ENCODE data around the gene PLA2G3. TPM values are rescaled to one million over a fixed set of nuclear protein-coding genes. Genes with fewer than 3 reads are reported as not detected.

PLA2G3 gene
- total RNA-seq, 2 experiments from 2014 or later: not detected

GRCh38 chr22:31096657-31097279 is 43.5 kb downstream of the PLA2G3 start:
- H3K9me3 Mint-ChIP-seq (ENCODE audit: insufficient read depth): no peaks in the 10 kb centered on the region
- DNase-seq (no peak), ATAC-seq (no peak)
- CTCF ChIA-PET: interaction anchor here (1.1 kb wide), 1 partner anchor 8 kb away, joined by 4 read pairs; no protein-coding TSS in a partner anchor
- no peak overlapping the region for H3K27ac Mint-ChIP-seq
- H3K36me3 Mint-ChIP-seq (ENCODE audit: low read depth): peaks cover 18% of the 10 kb centered on the region
- H3K4me1 Mint-ChIP-seq (ENCODE audit: low read depth): no peaks in the 10 kb centered on the region
- POLR2A ChIA-PET: no interaction called here
- H3K27me3 Mint-ChIP-seq (ENCODE audit: low read depth): no peaks in the 10 kb centered on the region
- no peak overlapping the region for H3K4me3 Mint-ChIP-seq

DNA sequence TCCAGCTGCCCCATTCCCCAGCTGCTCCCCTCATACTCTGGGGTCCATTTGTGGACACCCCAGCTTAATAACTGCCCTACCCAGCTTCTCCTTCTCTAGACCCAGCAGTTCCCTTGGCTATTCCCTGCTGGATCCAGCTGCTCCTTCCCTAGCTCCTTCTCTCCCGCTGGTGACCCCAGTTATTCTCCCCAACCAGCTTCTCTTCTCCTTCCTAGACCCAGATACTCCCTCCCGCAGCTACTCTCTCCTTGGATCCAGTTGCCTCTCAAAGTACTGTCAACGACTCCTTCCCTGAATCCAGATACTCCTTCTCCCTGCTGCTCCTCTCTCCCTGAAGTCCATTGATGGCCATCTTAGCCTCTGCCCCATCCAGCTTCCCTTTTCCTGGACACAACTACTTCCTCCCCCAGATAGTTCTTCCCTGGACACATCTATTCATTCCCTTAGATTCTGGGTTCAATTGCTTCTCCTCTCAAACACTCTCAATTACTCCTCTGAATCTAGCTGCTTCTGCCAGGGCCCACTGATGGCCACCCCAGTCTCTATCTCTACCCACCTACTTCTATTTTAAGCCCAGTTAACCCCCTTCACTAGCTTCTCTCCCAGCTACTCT is 44.6 kb downstream of the PLA2G3 start:
- no peak overlapping the region for H3K27ac Mint-ChIP-seq

DNA sequence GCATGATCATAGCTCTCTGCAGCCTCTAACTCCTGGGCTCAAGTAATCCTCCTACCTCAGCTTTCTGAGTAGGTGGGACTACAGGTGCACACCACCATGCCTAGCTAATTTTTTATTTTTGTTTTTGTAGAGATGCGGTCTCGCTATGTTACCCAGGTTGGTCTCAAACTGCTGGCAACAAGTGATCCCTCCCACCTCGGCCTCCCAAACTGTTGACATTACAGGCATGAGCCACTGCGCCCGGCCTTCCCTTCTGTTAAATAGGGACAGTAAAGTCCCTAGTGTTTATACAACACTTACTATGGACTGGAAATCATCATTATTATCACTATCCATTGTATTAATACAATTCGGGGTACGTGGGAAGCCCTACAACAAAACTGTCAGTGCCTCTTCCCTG is 45.6 kb downstream of the PLA2G3 start:
- ATAC-seq (no peak), DNase-seq (no peak)
- Mint-ChIP-seq H3K4me3 (no peak overlapping the region), H3K27me3 (ENCODE audit: low read depth) (no peaks in the 10 kb centered on the region), H3K36me3 (ENCODE audit: low read depth) (peaks cover 17% of the 10 kb centered on the region), H3K27ac (no peak overlapping the region), H3K9me3 (ENCODE audit: insufficient read depth) (no peaks in the 10 kb centered on the region), H3K4me1 (ENCODE audit: low read depth) (no peaks in the 10 kb centered on the region)
- POLR2A ChIA-PET: no interaction called here
- CTCF ChIA-PET: interaction anchor here (0.8 to 1.8 kb wide), 4 partner anchors 10 to 174 kb away, joined by 3 to 10 read pairs (median 3); no protein-coding TSS in a partner anchor

More for the DNA sequence above, 44.6 kb downstream of the PLA2G3 start:
- Mint-ChIP-seq H3K4me1 (ENCODE audit: low read depth) (no peaks in the 10 kb centered on the region), H3K4me3 (no peak overlapping the region), H3K27me3 (ENCODE audit: low read depth) (no peaks in the 10 kb centered on the region), H3K36me3 (ENCODE audit: low read depth) (peaks cover 16% of the 10 kb centered on the region), H3K9me3 (ENCODE audit: insufficient read depth) (no peaks in the 10 kb centered on the region)
- CTCF ChIA-PET: interaction anchor here (0.8 to 1.2 kb wide), 4 partner anchors 9 to 53 kb away, joined by 3 to 4 read pairs (median 4); no protein-coding TSS in a partner anchor
- POLR2A ChIA-PET: interaction anchor here (0.6 to 1.3 kb wide), 2 partner anchors 11 to 127 kb away, joined by 3 to 4 read pairs; partner anchors contain the start of genes MORC2 and TUG1
- no peak for ATAC-seq
- DNase-seq: no peak

- Mint-ChIP-seq H3K9me3 (ENCODE audit: insufficient read depth) (no peaks in the 10 kb centered on the region), H3K27ac (no peak overlapping the region), H3K4me1 (ENCODE audit: low read depth) (no peaks in the 10 kb centered on the region), H3K27me3 (ENCODE audit: low read depth) (no peaks in the 10 kb centered on the region), H3K4me3 (no peak overlapping the region), H3K36me3 (ENCODE audit: low read depth) (peaks cover 17% of the 10 kb centered on the region)
- ChIA-PET POLR2A (interaction anchor here (1.0 kb wide), 1 partner anchor 9 kb away, joined by 3 read pairs; no protein-coding TSS in a partner anchor), CTCF (interaction anchor here (0.8 to 2.7 kb wide), 4 partner anchors 9 to 174 kb away, joined by 3 to 10 read pairs (median 6); no protein-coding TSS in a partner anchor)
- ATAC-seq (no peak), DNase-seq (no peak)
Observed at GRCh38 chr22:31094021-31094551, 46.2 kb downstream of the PLA2G3 start.

GRCh38 chr22:31093086-31093850 is 47.0 kb downstream of the PLA2G3 start:
- H3K9me3 Mint-ChIP-seq (ENCODE audit: insufficient read depth): no peaks in the 10 kb centered on the region
- ChIA-PET POLR2A (interaction anchor here (1.0 to 1.8 kb wide), 2 partner anchors 8 to 11 kb away, joined by 3 to 5 read pairs; no protein-coding TSS in a partner anchor), CTCF (interaction anchor here (1.6 to 2.7 kb wide), 4 partner anchors 8 to 173 kb away, joined by 3 to 10 read pairs (median 8); partner anchors contain the start of gene SELENOM)
- no peak for DNase-seq
- no peaks in the 10 kb centered on the region for H3K4me1 Mint-ChIP-seq (ENCODE audit: low read depth)
- no peak overlapping the region for H3K4me3 Mint-ChIP-seq
- peaks cover 17% of the 10 kb centered on the region for H3K36me3 Mint-ChIP-seq (ENCODE audit: low read depth)
- ATAC-seq: no peak
- no peak overlapping the region for H3K27ac Mint-ChIP-seq
- H3K27me3 Mint-ChIP-seq (ENCODE audit: low read depth): no peaks in the 10 kb centered on the region

DNA sequence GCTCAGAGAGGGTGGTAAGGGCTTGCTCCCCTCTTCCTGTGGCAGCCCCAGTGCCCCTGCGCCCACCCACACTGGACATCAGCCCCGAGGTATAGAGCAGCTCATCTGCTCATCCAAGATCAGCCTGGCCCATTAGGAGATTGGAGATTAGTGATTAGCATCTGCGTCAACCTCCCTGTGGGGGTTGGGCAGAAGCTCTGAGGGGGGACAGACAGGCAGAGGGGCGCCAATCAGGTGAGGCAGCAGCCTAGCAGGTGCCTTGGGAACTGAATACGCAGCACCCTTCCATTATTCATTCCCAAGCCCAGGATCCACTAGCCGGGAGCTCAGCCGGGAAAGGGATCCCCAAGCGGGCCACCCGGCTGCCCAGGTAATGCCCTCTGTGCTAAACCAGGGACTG is 48.1 kb downstream of the PLA2G3 start:
- H3K4me3 Mint-ChIP-seq: no peak overlapping the region
- POLR2A ChIA-PET: interaction anchor here (1.8 kb wide), 1 partner anchor 10 kb away, joined by 5 read pairs; no protein-coding TSS in a partner anchor
- no peaks in the 10 kb centered on the region for H3K27me3 Mint-ChIP-seq (ENCODE audit: low read depth)
- H3K9me3 Mint-ChIP-seq (ENCODE audit: insufficient read depth): no peaks in the 10 kb centered on the region
- H3K36me3 Mint-ChIP-seq (ENCODE audit: low read depth): peaks cover 17% of the 10 kb centered on the region
- no peaks in the 10 kb centered on the region for H3K4me1 Mint-ChIP-seq (ENCODE audit: low read depth)
- CTCF ChIA-PET: interaction anchor here (1.0 to 2.7 kb wide), 3 partner anchors 10 to 180 kb away, joined by 3 to 9 read pairs (median 7); partner anchors contain the start of gene SELENOM
- no peak overlapping the region for H3K27ac Mint-ChIP-seq
- DNase-seq: no peak
- no peak for ATAC-seq

GRCh38 chr22:31091106-31091975 is 49.0 kb downstream of the PLA2G3 start:
- CTCF ChIA-PET: interaction anchor here (1.0 to 2.7 kb wide), 2 partner anchors 9 to 181 kb away, joined by 3 to 9 read pairs; no protein-coding TSS in a partner anchor
- no peak for ATAC-seq
- Mint-ChIP-seq H3K36me3 (ENCODE audit: low read depth) (peaks cover 17% of the 10 kb centered on the region), H3K27ac (no peak overlapping the region), H3K9me3 (ENCODE audit: insufficient read depth) (no peaks in the 10 kb centered on the region), H3K27me3 (ENCODE audit: low read depth) (no peaks in the 10 kb centered on the region), H3K4me1 (ENCODE audit: low read depth) (no peaks in the 10 kb centered on the region), H3K4me3 (no peak overlapping the region)
- POLR2A ChIA-PET: no interaction called here
- DNase-seq: no peak

DNA sequence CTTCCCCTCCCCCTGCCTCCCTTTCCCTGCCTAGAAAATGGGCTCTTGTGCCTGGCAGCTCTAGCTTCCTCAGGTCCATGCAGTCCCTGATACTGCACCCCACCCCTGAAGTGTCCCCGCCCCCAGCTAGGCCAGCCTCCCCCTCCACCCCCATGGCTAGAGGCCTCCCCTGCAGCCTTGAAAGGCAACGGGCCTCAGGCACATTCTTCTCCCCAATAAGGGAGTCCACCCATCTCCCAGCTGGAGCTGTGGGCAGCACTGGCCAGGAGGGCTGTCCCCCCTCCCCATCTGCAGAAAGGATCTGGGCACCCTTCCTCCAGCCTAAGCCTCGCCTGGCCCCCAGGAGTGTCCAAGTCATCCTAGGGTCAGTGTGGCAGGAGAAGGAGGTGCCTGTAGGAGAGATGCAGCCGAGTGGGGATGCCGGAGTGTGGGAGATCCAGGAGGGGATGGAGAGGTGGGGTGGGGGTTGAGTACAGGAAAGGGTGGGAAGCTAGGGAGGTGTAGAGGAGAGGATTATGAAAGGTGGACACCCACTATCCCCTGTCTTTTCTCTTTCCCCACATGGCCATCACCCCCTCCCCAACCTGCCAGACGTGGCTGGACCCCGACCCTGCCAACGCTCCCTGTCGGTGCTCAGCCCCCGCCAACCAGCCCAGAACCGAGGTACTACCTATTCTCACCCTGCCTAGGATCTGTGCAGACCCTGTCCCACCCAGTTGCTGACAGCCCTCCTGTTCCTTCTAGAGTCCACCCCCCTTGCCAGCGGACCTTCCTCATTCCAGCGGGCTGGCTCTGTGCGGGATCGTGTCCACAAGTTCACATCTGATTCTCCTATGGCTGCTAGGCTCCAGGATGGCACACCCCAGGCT is 49.9 kb downstream of the PLA2G3 start:
- Mint-ChIP-seq H3K4me1 (ENCODE audit: low read depth) (no peaks in the 10 kb centered on the region), H3K27me3 (ENCODE audit: low read depth) (no peaks in the 10 kb centered on the region), H3K9me3 (ENCODE audit: insufficient read depth) (no peaks in the 10 kb centered on the region), H3K27ac (no peak overlapping the region), H3K36me3 (ENCODE audit: low read depth) (peaks cover 11% of the 10 kb centered on the region), H3K4me3 (no peak overlapping the region)
- ATAC-seq: no peak
- ChIA-PET POLR2A (no interaction called here), CTCF (interaction anchor here (1.9 kb wide), 1 partner anchor 17 kb away, joined by 4 read pairs; the partner anchor contains the start of gene SELENOM)
- DNase-seq: no peak

- no peaks in the 10 kb centered on the region for H3K9me3 Mint-ChIP-seq (ENCODE audit: insufficient read depth)
- H3K27me3 Mint-ChIP-seq (ENCODE audit: low read depth): no peaks in the 10 kb centered on the region
- H3K36me3 Mint-ChIP-seq (ENCODE audit: low read depth): peaks cover 11% of the 10 kb centered on the region
- H3K4me3 Mint-ChIP-seq: no peak overlapping the region
- peak overlapping the region; percentile 2 for H3K27ac Mint-ChIP-seq
- ChIA-PET POLR2A (no interaction called here), CTCF (interaction anchor here (1.0 to 1.9 kb wide), 2 partner anchors 18 to 39 kb away, joined by 3 to 4 read pairs; partner anchors contain the start of gene SELENOM)
- peaks cover 2% of the 10 kb centered on the region for H3K4me1 Mint-ChIP-seq (ENCODE audit: low read depth)
- DNase-seq (peak; percentile 43), ATAC-seq (no peak)
Observed at GRCh38 chr22:31089160-31090100, 50.9 kb downstream of the PLA2G3 start.

All from activated CD8-positive, alpha-beta T cell treated with anti-CD3 and anti-CD28 coated beads, Interleukin-2, amount 10 ng/mL, durations not matched to agents 7 days and 5 days (primary cell).